ENCODE measurements around the gene TM7SF2.

TM7SF2 gene

GRCh38 chr11:65111744-65112545 is at the start of gene TM7SF2:
TSS of gene TM7SF2 (plus strand) at chr11:65111872. CDS start at chr11:65112016, 144 bp downstream.
- peak; percentile 95 for DNase-seq

GRCh38 chr11:65063532-65063931 is 48.1 kb upstream of the TM7SF2 start:
- DNase-seq = no peak

- DNase-seq = no peak
Measured at GRCh38 chr11:65064847-65065240, 46.8 kb upstream of the TM7SF2 start.

- DNase-seq = no peak
Measured at GRCh38 chr11:65065851-65066250, 45.8 kb upstream of the TM7SF2 start.

GRCh38 chr11:65066315-65066714 is 45.4 kb upstream of the TM7SF2 start:
- no peak for DNase-seq

GRCh38 chr11:65066805-65067291 is 44.8 kb upstream of the TM7SF2 start:
- DNase-seq = no peak

- no peak for DNase-seq
Measured at GRCh38 chr11:65067446-65067845, 44.2 kb upstream of the TM7SF2 start.

- no peak for DNase-seq
Measured at GRCh38 chr11:65069217-65069616, 42.5 kb upstream of the TM7SF2 start.

GRCh38 chr11:65071907-65072630 is 39.6 kb upstream of the TM7SF2 start:
- DNase-seq = no peak

- DNase-seq = no peak
Measured at GRCh38 chr11:65072631-65072966, 39.1 kb upstream of the TM7SF2 start.

- DNase-seq = no peak
Measured at GRCh38 chr11:65077451-65077850, 34.2 kb upstream of the TM7SF2 start.

GRCh38 chr11:65078151-65078550 is 33.5 kb upstream of the TM7SF2 start:
- DNase-seq = no peak

- DNase-seq = no peak
Measured at GRCh38 chr11:65078786-65079342, 32.8 kb upstream of the TM7SF2 start.

GRCh38 chr11:65083134-65083833 is 28.4 kb upstream of the TM7SF2 start:
- DNase-seq = no peak

GRCh38 chr11:65083834-65084597 is 27.7 kb upstream of the TM7SF2 start, which contains the start of the genes CDCA5 and ZFPL1:
TSS of gene CDCA5 (minus strand) at chr11:65084040. CDS start at chr11:65083978, 62 bp downstream.
TSS of gene ZFPL1 (plus strand) at chr11:65084222. CDS start at chr11:65084699, 477 bp downstream.
- peak; percentile 82 for DNase-seq

GRCh38 chr11:65084598-65085375 is 26.9 kb upstream of the TM7SF2 start:
- no peak for DNase-seq

GRCh38 chr11:65085446-65085845 is 26.2 kb upstream of the TM7SF2 start:
- DNase-seq = no peak

- no peak for DNase-seq
Measured at GRCh38 chr11:65086809-65087208, 24.9 kb upstream of the TM7SF2 start.

- DNase-seq = no peak
Measured at GRCh38 chr11:65087216-65087615, 24.5 kb upstream of the TM7SF2 start.

GRCh38 chr11:65087827-65088226 is 23.8 kb upstream of the TM7SF2 start:
- no peak for DNase-seq

GRCh38 chr11:65089621-65090020 is 22.1 kb upstream of the TM7SF2 start:
- no peak for DNase-seq
